Erythroblast (primary cell): ENCODE data around the gene GPR158.
"Not testable (repeated sequence)": the region's sequence is repeated elsewhere in the genome, so short reads cannot be mapped to it uniquely, and the experiment has no call there.

Source experiments
- DNase-seq, 2 experiments: peaks; one replicate each; lab custom pipeline; 2025; lab: John Stamatoyannopoulos, UW
- GATA1 ChIP-seq: IDR thresholded peaks from 2 replicates; pipeline ENCODE4 v1.6.1; 2011; ENCODE audit warnings: low read depth, mild to moderate bottlenecking, control low read depth, low read length, moderate library complexity
- POLR2A ChIP-seq: IDR thresholded peaks from 2 replicates; pipeline ENCODE4 v1.6.1; 2011; ENCODE audit warnings: mild to moderate bottlenecking, low read length

GPR158 gene

DNA sequence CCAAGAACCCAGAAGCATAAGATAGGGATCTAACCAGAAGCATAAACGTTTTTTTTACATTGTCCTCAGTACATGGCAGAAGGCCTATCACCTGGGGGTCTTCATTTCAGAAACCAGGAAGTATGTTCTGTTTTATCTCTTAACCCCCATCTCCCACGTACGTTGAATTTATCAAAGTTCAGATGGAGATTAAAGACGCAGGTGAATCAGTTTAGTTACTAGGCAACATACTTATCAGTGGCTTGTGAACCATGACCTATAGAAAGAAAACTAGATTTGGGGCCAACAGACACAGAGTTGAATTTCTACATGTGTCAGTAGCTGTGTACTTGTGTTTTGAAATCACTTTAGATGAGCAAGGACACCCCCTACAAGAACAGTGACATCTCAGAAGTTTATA is 122.7 kb downstream of the GPR158 start:
- no peak for DNase-seq
- no peak for TF ChIP-seq POLR2A
- TF ChIP-seq GATA1, result no peak

DNA sequence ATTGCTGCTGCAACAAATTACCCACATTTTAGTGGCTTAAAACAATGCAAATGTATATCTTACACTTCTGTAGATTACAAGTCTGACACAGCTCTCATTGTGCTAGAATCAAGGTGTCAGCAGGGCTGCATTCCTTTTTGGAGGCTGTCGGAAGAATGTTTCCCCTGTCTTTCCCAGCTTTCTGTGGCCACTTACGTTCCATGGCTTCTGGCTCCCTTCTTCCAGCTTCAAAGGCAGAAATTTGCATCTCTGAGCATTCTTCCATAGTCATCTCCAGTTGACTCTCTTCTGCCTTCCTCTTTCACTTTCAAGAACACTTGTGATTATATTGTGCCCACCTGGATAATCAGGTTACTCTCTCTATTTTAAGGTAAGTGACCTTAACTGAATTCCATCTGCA is 125.3 kb downstream of the GPR158 start:
- TF ChIP-seq POLR2A (no peak), GATA1 (no peak)
- no peak for DNase-seq

DNA sequence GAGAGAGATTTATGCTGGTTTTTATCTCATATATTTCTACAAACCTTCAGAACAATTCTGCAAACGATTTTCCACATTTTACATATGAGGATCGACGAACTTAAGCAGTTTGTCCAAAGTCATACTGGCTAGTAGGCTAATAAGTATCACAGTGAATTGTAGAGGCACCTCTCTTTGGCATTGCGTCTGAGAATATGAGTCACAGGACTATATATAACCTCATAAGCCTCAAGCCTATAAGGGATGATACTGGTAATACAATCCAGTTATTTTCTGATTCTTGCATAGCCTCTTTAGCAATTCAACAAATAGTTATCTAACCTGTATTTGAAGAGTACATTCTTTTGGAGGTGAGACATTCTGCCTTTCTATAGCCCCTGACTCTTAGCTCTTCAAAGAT is 129.8 kb downstream of the GPR158 start:
- DNase-seq, result no peak
- no peak for TF ChIP-seq POLR2A
- TF ChIP-seq GATA1, result no peak

DNA sequence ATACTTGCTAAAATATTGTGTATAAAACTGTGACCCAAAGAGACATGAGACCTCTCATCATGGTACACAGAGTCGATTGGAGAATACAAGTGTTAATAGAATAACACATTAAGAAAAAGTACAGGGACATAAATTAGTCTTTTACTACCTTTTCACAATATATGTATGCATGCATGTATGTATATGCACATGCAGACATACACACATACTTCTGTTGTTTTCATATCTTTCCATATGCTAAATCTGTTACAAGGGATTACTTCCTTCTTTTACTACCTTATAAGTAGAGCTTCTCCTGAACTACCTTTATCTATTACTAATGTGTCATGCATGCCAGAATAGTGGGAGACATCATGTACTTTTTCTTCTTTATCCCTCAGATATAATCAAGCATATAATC is 131.6 kb downstream of the GPR158 start:
- no peak for DNase-seq
- no peak for TF ChIP-seq GATA1
- TF ChIP-seq POLR2A, result no peak

DNA sequence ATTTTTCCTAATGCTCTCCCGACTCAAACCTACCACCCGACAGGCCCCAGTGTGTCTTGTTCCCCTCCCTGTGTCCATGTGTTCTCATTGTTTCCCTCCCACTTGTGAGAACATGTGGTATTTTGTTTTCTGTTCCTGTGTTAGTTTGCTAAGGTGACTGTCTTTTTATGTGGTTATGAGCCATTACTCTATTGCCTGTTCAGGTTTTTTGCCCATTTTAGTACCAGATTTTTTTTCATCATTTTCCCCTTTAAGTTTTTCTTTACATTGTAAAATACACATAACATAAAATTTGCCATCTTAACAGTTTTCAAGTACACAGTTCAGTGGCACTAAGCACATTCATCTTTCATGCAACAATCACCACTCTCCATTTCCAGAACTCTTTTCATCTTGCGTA is 133.5 kb downstream of the GPR158 start:
- no peak for TF ChIP-seq POLR2A
- no peak for TF ChIP-seq GATA1
- DNase-seq, result no peak

DNA sequence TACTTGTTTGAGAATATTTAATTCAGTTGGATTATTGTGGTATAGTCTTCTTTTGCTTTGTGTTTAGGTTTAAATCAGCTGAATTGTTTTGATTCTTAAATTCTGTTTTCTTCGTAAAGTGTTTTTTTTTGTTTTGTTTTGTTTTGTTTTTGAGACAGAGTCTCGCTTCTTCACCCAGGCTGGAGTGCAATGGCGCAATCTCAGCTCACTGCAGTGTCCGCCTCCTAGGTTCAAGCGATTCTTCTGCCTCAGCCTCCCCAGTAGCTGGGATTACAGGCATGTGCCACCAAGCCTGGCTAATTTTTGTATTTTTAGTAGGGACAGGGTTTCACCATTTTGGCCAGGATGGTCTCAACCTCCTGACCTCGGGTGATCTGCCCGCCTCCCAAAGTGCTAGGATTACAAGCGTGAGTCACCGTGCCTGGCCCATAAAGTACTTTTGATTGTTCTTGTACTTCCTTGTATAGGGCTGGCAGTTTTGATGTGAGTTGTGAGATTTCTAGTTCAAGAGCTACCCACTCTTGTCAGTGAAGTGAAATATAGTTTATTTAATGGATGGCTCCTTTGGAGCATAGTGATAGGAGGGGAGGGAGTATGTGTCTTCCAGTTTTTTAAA is 142.9 kb downstream of the GPR158 start:
- DNase-seq, result not testable (repeated sequence)

DNA sequence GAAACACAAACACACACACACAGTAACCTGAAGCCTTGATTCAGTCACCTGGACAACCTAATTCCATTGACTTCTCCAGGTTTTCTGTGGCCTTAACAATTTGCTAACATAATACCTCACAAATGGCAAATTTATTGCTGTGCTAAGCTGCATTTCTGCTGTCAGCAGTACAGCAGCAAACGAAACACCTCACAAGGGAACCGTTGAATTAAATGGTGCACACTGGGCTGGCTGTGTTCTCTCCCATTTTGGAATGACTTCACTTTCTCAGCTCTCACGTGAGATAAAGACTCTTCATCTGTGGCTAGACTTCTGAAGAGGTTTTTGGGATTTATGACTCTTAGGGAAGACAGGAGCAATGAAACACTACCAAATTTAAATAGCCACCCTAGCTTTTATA is 152.5 kb downstream of the GPR158 start:
- TF ChIP-seq GATA1 (no peak), POLR2A (no peak)
- no peak for DNase-seq

DNA sequence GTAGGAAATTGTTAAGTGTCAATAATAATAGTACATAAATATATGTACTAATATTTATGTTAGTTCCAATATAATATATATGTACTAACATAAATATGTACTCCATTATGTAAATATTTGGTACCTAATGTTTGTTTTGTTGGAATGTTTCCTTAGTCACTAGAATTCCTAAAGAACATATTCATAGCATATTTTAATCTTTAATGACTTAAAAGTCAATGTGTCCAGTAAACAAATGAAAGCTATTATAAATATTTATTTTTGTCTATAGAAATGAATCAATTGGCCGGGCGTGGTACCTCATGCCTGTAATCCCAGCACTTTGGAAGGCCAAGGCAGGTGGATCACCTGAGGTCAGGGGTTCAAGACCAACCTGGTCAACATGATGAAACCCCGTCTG is 153.6 kb downstream of the GPR158 start:
- no peak for DNase-seq
- no peak for TF ChIP-seq POLR2A
- no peak for TF ChIP-seq GATA1

DNA sequence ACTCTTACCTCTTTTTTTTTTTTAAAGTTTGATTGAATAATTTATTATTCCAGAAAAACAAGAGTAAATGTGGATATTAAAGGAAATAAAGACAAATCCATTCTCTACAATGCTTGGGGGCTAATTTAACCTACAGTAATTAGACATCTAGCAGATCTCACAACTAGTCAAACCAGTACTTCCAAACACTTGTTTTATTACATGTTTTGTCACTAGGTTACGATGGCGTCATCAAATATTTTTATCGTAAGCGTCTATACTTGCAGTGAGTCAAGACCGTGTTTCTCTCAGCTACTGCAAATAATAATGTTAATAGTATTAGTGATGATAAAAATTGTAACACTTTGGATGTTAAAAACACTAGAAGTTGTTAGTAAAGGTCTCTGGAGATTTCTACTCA is 154.8 kb downstream of the GPR158 start:
- DNase-seq, result not testable (repeated sequence)

DNA sequence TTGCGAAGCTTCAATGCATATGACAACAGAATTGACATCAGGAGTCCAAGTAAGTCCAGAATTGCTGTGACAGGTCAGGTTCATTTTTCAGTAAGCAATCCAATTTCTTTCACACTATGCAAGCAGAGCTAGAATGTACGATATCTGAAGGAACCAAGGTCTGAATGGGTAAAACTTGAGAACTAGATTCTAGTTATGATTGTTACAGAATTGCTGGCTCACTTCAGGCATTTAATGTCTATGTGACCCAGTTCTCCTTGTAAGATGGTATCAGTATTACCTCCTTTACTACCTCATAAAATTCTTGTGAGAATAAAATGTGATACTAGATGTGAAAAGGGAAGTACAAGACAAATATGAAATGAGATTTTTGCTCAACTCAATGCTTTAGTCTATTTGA is 159.6 kb downstream of the GPR158 start:
- no peak for DNase-seq
- TF ChIP-seq POLR2A (no peak), GATA1 (no peak)

DNA sequence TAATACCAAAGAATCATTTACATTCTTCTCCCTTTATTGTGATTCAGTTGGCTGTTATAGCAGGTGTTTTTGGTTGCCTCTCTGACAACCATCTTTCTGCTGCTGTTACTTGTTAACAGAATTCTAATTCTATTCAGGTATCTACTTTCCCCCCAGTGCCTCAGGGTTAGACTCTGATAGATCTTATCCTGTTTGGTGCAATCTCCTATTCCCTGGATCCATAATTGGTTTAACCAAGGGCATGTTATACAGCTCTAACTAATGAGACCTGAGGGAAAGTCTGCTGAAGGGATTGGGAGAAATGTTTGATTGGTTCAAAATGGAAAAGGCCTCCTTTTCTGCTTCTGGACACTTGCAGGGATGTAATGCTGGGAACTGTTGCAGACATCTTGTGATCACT is 161.5 kb downstream of the GPR158 start:
- no peak for DNase-seq
- no peak for TF ChIP-seq POLR2A
- TF ChIP-seq GATA1, result no peak

DNA sequence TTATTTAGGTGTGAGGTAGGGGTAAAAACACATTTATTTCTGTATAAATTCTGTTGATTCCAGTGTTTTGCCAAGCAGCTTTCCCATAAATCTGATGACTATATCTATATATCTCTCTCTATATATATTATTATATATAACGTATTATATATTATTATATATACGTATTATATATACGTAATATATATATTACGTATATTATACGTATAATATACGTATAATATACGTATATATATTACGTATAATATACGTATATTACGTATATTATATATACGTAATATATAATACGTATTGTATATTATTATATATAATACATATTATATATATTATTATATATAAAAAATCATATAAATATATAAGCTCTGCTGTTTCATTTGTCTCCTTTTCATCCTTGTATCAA is 163.5 kb downstream of the GPR158 start:
- DNase-seq, result no peak
- TF ChIP-seq GATA1, result no peak
- no peak for TF ChIP-seq POLR2A

DNA sequence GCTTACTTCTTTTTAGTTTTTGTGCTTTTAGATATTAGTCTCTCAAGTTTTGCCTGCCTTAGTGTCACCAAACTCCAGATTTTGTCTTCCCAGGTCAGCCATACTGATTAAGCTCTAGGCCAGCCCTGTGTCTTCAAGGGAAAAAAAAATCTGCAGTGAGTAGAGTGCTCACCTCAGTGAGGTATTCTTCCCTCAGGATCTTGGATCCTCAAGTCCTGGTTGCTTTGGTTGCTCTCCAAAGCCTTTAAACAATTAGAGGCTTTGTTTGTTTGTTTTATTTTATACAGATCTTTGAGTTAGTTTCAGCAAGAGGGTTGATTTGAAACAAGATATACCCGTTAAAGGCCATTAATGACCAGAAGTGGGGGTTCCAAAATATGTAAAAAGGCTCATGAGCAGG is 165.2 kb downstream of the GPR158 start:
- TF ChIP-seq POLR2A (no peak), GATA1 (no peak)
- DNase-seq, result no peak

DNA sequence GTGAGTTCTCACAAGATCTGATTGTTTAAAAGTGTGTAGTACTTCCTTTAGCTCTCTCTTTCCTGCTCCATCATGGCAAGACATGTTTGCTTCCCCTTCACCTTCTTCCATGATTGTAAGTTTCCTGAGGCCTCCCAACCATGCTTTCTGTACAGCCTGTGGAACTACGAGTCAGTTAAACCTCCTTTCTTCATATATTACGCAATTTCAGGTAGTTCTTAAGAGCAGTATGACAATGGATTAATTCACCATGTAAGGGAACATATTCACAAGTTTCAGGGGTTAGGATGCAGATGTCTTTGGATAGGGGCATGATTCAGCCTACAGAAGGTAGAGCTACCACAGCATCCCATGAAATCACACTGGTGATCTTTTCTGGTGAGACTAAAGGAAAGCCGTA is 174.7 kb downstream of the GPR158 start:
- TF ChIP-seq POLR2A, result no peak
- TF ChIP-seq GATA1, result no peak
- no peak for DNase-seq

DNA sequence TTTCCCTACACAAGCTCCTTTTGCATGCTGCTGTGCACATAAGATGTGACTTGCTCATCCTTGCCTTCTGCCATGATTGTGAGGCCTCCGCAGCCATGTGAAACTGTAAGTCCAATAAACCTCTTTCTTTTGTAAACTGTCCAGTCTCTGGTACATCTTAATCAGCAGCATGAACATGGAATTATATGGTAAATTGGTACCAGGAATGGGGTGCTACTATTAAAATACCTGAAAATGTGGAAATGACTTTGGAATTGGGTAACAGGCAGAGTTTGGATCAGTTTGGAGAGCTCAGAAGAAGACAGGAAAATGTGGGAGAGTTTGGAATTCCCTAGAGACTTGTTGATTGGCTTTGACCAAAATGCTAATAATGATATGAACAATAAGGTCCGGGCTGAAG is 181.8 kb downstream of the GPR158 start:
- no peak for TF ChIP-seq GATA1
- no peak for TF ChIP-seq POLR2A
- no peak for DNase-seq

DNA sequence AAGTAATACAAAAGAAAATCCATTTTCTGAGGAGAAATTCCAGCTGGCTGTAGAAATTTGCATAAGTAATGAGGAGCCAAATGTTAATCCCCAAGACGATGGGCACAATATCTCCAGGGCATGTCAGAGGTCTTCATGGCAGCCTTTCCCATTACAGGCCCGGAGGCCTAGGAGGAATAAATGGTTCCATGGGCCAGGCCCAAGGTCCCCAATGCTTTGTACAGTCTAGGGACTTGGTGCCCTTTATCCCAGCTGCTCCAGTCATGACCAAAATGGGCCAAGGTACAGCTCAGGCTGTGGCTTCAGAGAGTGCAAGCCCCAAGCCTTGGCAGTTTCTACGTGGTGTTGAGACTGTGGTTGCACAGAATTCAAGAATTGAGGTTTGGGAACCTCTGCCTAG is 182.5 kb downstream of the GPR158 start:
- TF ChIP-seq GATA1, result no peak
- TF ChIP-seq POLR2A, result no peak
- no peak for DNase-seq
